Measurements from ENCODE around the gene TAGLN.

The TAGLN gene

DNA sequence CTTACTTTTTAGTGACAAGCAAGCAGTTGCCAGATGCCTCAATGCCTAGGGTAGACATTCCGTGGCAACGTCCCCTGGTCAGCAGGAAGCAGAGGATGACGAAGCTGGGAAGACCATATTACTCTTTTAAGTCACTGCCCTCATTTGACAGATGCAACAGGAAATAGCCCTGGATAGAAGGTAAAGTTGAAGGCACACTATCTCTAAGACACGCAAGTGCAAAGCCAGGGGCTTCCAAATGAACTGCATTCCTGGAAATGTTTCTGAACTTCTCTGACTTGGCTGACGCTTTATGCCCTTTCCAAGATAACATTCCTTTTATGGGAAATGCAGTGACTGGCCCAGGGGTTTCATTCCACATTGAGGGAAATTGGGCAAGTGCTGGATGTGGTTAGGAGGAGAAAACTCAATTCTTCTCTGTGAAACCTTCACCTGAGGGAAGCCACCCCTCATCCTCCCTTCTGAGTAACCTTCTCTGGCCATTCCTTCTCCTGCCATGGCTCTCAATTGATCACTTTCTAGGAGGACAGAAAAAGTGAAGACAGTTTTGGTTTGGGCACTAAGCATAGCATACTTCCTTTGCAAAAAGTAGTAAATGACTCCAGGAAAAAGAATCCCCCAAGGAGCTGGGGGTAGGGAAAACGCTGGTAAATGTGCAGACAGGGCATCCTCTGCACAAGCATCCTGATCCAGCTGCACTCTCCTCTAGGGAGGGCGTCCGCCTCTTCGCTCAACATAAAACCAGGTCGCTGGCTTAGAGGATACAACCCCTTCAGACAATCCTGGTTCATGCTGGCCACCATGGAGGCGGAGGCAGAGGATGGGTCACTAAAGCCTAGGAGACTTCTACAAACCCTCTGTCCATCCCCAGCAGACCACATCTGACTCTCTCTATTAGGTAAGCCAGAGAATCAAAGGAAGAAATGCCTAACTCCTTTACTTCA lies 18.2 kb downstream of the TAGLN start:
- no peak for DNase-seq

GRCh38 chr11:117218133-117218915 lies 19.2 kb downstream of the TAGLN start:
- DNase-seq, result no peak

DNA sequence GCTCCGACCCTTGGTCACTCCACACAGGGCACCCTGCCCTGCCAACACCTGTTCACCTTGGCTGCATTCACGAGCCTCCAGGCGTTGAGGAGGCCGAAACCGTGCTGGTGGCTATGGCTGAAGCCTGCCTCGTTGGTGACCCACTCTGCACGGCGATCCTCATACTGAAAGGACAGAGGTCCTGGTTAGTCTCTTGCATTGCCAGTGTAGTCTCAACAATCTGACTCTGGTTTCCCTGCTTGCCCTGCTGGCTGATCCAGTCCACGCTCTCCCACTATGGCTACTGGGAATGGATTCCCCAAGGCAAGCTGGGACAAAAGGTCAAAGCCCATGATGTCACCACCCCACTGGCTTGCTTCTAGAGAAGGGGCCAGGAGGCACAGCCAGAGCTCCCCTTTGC lies 19.8 kb downstream of the TAGLN start:
- DNase-seq, result no peak

DNA sequence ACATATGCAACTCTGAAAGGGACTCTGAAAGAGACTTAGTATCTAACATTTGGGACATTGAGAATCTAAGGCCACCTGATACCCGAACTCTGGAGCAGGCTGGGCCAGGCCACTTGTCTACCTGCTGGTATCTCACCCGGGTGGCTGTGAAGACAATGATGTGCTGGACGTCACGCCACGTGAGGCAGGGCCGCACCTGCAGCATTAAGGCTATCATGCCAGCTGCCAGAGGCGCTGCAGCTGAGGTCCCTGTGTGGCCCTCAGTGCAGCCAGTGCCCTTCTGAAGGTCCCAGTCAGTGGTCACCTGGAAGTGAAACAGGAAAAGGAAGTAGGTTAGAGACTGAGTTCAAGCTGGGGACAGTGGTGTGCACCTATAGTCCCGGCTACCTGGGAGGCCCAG lies 20.3 kb downstream of the TAGLN start:
- DNase-seq, result no peak

GRCh38 chr11:117219995-117220394 lies 20.8 kb downstream of the TAGLN start:
- DNase-seq, result peak; percentile 54

- no peak for DNase-seq
These were observed 21.4 kb downstream of the TAGLN start for GRCh38 chr11:117220568-117220967.

GRCh38 chr11:117220999-117221774 lies 22.0 kb downstream of the TAGLN start:
- no peak for DNase-seq

- DNase-seq, result no peak
These were observed 22.8 kb downstream of the TAGLN start for GRCh38 chr11:117221775-117222517.

GRCh38 chr11:117222991-117223740 lies 24.0 kb downstream of the TAGLN start:
- no peak for DNase-seq

DNA sequence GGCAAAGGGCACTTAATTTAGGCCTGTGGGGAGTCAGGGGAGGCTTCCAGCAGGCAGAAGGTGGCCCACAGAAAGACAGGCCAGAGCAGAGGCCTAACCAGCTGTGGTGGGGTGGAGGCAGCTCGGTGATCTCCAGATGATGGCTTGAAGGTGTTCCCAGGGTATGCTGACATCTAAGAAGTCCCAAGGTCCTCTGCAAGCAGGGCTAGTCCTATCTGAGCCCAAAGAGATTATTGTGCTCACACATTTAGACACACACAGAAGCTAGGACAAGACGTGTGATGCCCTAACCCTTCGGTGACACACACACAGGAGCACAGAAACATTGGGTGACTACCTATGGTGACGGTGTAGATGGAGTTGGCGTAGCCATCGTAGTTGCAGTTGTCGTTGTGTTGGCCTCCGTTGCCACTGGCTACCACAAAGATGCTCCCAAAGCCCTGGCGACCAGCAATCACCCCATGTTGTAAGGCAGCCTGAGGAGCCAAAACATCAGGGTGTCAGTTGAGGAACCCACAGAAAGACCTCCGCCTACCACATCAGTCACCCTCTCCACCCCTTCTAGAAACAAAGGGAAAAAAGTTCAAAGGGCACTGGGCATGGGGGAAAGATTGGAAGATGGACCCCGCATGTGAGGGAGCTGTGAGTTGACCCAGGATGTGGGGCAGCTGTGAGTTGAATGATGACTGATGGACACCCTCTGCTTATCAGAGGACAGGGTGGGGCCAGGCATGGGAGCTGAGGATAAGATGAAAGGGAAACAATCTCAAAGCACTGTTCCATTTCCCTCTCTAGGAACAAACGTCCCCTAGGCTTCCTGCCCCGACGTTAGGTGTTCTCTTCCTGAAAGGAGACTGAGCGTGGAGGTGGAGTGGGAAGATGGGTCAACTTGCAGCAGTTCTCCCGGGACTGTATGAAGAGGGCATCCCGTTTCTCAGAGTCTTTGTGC lies 24.8 kb downstream of the TAGLN start:
- peak; percentile 70 for DNase-seq

- DNase-seq, result no peak
These were observed 26.5 kb downstream of the TAGLN start for GRCh38 chr11:117225553-117226170.

- DNase-seq, result peak; percentile 94
These were observed 27.5 kb downstream of the TAGLN start for GRCh38 chr11:117226388-117227385.

DNA sequence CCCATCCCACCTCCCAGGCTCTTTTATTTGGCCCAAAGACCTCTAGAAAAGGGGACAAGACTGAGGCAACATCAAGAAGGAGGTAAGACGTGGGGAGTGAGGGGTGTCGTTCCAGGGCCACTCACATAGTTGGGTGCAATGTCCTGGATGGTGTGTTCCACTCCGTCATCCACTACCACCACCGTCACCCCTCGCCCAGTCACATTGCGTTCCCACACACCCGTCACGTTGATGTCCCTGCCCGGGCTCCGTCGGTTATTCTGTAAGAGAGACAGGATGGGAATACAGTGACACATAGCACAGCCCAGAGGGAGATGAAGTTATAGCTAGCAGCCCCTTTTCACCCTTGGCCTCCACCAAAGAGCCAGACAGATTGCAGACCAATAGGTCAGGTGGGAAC lies 28.9 kb downstream of the TAGLN start:
- no peak for DNase-seq

DNA sequence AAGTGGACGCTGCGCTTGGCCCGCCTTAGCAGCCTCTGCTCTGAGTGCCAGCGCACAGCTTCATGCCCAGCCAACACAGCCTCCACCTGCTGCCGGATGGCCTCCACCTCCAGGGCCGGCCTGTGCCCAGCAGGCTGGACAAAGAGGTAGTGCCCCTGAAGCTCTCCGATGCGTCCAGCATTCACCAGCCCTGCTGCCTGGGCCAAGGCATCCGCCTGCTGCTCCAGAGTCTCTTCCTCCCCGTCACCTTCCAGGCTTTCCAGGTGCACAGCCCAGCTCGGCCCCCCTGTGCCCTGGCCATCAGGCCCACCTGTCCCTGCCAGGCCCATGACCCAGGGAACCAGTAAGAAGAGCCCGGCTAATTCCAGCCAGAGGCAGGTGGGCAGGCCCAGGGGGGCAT lies 30.2 kb downstream of the TAGLN start:
- DNase-seq, result no peak

DNA sequence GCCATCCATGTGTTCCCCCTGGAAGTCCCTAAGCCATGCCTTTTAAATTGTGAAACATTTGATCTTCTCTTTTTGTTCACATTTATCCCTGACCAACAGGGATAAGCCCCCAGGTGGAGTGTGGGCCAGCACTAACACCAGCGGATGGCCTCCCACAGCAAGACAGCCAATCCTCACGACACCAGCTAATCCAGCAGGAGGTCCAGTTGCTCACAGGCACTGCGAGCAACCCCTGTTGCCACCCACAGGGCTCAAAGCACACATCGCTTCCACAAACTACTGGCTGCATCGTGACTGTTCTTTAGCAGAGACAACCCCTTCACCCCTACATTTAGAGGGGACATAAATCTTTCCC lies 30.7 kb downstream of the TAGLN start:
- no peak for DNase-seq

DNA sequence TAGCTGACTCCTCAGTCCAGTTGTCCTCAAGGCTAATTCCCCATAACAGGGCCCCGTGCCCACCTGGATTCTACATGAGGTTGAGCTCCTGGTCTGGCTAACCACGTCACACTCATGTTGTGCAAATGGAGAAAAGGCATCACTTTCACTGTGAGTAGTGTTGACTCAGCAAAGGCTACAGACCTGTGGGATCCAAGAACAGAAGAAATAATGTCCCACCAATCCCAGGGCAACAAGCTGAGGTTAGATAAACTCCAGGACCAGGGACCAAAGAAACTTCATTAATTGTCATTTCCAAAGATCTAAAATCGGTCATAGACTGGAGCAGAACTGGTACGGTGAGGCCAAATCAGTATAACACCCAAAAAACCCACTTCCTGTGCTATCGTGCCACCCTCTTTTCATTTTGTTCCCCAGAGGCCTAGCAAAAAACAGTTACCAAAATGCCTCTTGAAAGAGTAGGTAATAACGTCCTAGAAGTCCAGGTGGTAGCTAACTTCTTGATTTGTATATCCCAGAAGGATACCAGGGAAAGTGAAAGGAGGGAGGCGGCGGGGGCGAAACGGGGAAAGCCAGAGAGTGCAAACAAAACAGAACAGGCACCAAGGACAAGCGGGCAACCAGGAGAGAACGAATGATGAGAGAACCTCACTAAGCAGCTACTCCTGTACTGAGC lies 31.3 kb downstream of the TAGLN start:
- no peak for DNase-seq

DNA sequence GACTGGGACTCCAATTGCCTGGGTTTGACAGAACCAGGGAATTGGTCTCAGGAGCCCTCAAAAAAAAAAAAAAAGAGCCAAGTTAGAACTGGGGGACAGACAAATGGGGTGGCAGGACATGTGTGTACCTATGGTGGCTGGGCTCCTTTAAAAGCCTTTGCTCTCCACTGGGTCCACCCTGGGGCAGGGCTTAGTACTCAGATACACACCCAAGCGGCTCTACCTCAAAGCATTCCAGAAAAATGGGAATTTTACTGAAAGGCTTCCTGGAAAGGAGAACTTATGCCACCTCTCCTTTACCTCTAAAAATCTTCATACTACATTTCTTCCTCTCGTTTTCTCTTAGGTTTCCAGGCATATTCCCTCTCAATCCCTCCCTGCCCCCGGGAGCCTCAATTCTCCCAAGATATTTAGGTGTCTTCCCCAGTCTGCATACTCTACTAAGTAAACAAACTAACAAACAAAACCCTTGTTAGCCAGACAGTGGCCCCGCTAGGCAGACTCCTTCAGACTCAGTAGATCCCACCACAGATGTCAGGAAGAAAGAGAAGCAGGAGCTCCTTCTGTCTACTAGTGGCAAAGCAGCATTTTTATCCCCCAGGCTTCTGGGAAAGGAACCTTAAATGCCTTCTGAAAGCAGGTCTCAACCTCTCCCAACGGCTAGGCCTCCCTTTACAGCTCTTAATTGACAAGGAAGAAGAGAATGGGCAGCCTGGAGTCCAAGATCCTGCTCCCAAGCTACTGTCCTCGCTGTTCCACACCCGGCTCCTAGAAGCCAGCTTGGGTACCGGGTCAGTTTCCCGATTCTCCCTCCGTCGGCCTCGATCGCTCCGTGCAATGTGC lies 32.0 kb downstream of the TAGLN start:
- DNase-seq, result no peak

- DNase-seq, result no peak
These were observed 32.6 kb downstream of the TAGLN start, which contains the start of gene PCSK7 for GRCh38 chr11:117231842-117232091. PCSK7 (minus strand) TSS chr11:117232073; CDS start chr11:117229844, 2,229 bp downstream.
